Fibroblast of pulmonary artery (primary cell): ENCODE results near the gene VWA3B.

ENCODE experiments used
- DNase-seq: peaks from one replicate; pipeline ENCODE4 v3.0.0-alpha.2; 2010; ENCODE audit warnings: low read depth
- H3K4me3 ChIP-seq: replicated peaks from 2 replicates; pipeline ENCODE4 v1.5.1; 2011; ENCODE audit warnings: low read depth, mild to moderate bottlenecking, control low read depth, low read length, moderate library complexity
- CTCF ChIP-seq: IDR thresholded peaks from 2 replicates; pipeline ENCODE4 v1.5.1; 2011; ENCODE audit warnings: mild to moderate bottlenecking, control low read depth, low read length, inconsistent platforms; ENCODE audit errors: missing control alignments

The VWA3B gene

GRCh38 chr2:98293931-98294687 lies 207.1 kb downstream of the VWA3B start:
- no peak for DNase-seq
- TF ChIP-seq CTCF: no peak
- H3K4me3 ChIP-seq: no peak overlapping the region

- TF ChIP-seq CTCF: no peak
- no peak overlapping the region for H3K4me3 ChIP-seq
- no peak for DNase-seq
Observed at GRCh38 chr2:98294711-98295110, 207.7 kb downstream of the VWA3B start.

GRCh38 chr2:98295275-98295674 lies 208.3 kb downstream of the VWA3B start:
- TF ChIP-seq CTCF: no peak
- DNase-seq: no peak
- H3K4me3 ChIP-seq: no peak overlapping the region

- no peak for DNase-seq
Observed at GRCh38 chr2:98295721-98296414, 208.9 kb downstream of the VWA3B start.

GRCh38 chr2:98296440-98296839 lies 209.5 kb downstream of the VWA3B start:
- no peak for DNase-seq
- TF ChIP-seq CTCF: no peak
- no peak overlapping the region for H3K4me3 ChIP-seq

More at GRCh38 chr2:98295721-98296414, 208.9 kb downstream of the VWA3B start:
- no peak overlapping the region for H3K4me3 ChIP-seq
- TF ChIP-seq CTCF: no peak

- no peak for DNase-seq
- no peak overlapping the region for H3K4me3 ChIP-seq
- no peak for TF ChIP-seq CTCF
Observed at GRCh38 chr2:98297817-98298682, 211.1 kb downstream of the VWA3B start.
